HS-5 (cell line): ENCODE measurements around the gene CKMT1B.
"Not testable (repeated sequence)": the region's sequence is repeated elsewhere in the genome, so short reads cannot be mapped to it uniquely, and the experiment has no call there.

ENCODE experiments used
- DNase-seq: peaks from one replicate; pipeline ENCODE4 v3.0.0-alpha.2; 2012; ENCODE audit warnings: low read depth

The CKMT1B gene

DNA sequence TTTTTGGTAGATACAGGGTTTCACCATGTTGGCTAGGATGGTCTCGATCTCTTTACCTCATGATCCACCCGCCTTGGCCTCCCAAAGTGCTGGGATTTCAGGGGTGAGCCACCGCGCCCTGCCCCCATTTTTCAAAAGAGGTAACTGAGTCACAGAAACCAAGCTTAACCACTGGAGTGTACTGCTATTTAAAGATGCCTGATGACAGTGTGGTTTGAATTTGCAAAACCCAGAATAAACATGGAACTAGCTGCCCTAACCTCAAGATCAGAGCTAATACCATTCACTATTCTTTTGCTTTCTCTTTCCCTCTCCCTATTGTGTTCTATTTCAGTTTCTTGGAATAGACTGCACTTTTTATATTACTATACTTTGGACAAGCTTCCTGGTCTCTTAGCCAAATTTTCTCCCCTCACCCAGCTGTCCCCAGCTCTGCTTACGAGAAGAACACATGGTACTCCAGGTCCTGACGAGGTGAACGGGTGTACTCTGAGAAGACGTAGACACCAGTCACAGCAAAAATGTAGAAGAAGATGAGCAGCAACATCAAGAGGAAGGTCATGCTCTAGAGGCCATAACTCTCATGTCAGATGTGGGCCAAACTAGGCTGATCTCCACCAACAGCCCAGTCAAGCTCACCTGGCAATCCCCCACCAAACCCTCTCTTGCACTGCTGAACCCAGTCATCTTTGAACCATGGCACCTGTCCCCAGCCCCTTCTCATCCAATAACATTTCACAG is 44.8 kb downstream of the CKMT1B start:
- DNase-seq, result not testable (repeated sequence)
